Brain microvascular endothelial cell (primary cell): ENCODE data around the gene MEX3D.
"Not testable (repeated sequence)": the region's sequence is repeated elsewhere in the genome, so short reads cannot be mapped to it uniquely, and the experiment has no call there.

Experiments used
- DNase-seq: peaks from one replicate; pipeline ENCODE4 v3.0.0-alpha.2; 2020
- H3K27ac ChIP-seq: fragments of 250-450 bp; sonication (Bioruptor Pico); 2 replicates; pipeline ENCODE4 v1.5.1; 2020; ENCODE audit warnings: mild to moderate bottlenecking, moderate library complexity
- H3K27me3 ChIP-seq: fragments of 250-450 bp; sonication (Bioruptor Pico); replicated peaks from 2 replicates; pipeline ENCODE4 v1.5.1; 2020; ENCODE audit warnings: mild to moderate bottlenecking
- H3K36me3 ChIP-seq: fragments of 250-450 bp; sonication (Bioruptor Pico); replicated peaks from 2 replicates; pipeline ENCODE4 v1.5.1; 2020; ENCODE audit warnings: mild to moderate bottlenecking
- H3K4me3 ChIP-seq: 2 replicates; pipeline ENCODE4 v1.5.1; 2011; ENCODE audit warnings: low read depth, mild to moderate bottlenecking, control low read depth, low read length, moderate library complexity
- in situ Hi-C: cut with HindIII; loops from 2 replicates; pipeline ENCODE4 v1.10.0; 2017; ENCODE audit warnings: low sequenced_read_pairs, low pct_ligation_motif_present
- TF ChIP-seq, protein P1 (sequence below): IDR thresholded peaks from 2 replicates; pipeline ENCODE4 v1.5.1; 2011; ENCODE audit warnings: low read depth, mild to moderate bottlenecking, moderate library complexity, low read length, control low read depth, inconsistent platforms; ENCODE audit errors: missing control alignments

MEX3D gene

DNA sequence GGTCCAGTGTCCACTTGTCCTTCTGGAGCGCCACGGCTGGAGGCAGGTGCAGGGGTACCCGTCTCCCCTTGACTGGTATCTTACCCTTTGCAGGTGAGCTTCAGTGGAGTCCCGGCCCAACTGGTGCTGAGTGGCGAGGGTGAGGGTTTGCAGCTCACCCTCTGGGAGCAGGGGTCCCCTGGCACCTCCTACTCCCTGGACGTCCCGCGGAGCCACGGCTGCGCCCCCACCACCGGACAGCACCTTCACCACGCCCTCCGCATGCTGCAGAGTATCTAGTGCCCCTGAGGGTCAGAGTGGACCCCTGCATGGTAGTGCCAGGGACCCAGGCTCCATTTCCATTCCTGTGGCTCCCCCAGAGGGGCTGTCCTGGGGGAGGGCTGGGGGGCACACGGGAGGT is 33.2 kb downstream of the MEX3D start:
- no peaks in the 10 kb centered on the region for H3K27me3 ChIP-seq
- in situ Hi-C loops = no loop called here
- H3K27ac ChIP-seq = no peak overlapping the region
- DNase-seq = no peak
- TF ChIP-seq, protein P1, sequence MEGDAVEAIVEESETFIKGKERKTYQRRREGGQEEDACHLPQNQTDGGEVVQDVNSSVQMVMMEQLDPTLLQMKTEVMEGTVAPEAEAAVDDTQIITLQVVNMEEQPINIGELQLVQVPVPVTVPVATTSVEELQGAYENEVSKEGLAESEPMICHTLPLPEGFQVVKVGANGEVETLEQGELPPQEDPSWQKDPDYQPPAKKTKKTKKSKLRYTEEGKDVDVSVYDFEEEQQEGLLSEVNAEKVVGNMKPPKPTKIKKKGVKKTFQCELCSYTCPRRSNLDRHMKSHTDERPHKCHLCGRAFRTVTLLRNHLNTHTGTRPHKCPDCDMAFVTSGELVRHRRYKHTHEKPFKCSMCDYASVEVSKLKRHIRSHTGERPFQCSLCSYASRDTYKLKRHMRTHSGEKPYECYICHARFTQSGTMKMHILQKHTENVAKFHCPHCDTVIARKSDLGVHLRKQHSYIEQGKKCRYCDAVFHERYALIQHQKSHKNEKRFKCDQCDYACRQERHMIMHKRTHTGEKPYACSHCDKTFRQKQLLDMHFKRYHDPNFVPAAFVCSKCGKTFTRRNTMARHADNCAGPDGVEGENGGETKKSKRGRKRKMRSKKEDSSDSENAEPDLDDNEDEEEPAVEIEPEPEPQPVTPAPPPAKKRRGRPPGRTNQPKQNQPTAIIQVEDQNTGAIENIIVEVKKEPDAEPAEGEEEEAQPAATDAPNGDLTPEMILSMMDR = no peak
- H3K4me3 ChIP-seq = no peak overlapping the region
- H3K36me3 ChIP-seq = no peaks in the 10 kb centered on the region

DNA sequence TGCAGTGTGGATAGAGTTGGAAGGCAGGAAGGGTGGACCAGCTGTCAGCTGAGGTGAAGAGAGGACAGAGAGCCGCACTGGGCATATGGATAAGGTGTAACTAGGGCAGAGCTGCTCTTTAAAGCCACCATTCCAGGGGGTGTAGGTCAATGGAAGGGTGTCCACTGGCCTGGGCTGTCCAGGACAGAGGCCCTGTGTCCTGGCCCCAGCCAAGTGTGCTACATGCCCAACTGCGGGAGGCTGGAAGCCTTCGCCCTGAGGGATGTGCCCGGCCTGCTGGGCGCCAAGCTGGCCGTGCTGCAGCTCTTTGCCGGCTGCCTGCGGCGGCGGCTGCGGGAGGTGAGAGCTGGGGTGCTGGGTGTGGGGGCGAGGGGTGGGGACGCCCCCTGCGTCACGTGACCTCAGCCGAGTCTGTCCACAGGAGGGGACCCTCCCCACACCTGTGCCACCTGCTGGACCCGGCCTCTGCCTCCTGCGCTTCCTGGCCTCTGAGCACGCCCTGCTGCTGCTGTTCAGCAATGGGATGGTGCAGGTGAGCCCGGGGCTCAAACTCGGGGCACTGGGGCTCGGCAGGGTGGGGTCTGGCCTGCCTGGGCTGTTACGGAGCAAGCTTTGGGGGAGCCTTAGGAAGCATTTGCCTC is 34.5 kb downstream of the MEX3D start:
- Histone ChIP-seq H3K36me3 (no peaks in the 10 kb centered on the region), H3K27ac (no peak overlapping the region), H3K27me3 (no peaks in the 10 kb centered on the region), H3K4me3 (no peak overlapping the region)
- DNase-seq = no peak
- in situ Hi-C loops = no loop called here
- TF ChIP-seq, protein P1 = no peak

DNA sequence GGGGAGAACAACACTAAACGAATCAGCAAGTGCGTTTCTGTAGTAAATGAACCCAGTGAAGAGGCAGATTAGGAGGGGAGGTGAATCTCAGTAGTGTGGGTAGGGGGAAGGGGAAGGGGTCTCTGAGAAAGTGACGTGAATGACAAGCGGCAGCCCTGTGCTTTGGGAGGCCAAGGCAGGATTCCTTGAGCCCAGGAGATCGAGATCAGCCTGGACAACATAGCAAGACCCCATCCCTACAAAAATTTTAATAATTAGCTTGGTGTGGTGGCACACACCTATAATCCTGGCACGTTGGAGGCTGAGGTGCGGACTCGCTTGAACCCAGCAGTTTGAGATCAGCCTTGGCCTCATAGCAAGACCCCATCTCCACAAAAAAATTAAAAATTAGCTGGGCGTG is 36.1 kb downstream of the MEX3D start:
- Histone ChIP-seq H3K27ac (no peak overlapping the region), H3K36me3 (no peaks in the 10 kb centered on the region), H3K27me3 (no peaks in the 10 kb centered on the region), H3K4me3 (no peak overlapping the region)
- DNase-seq = no peak
- in situ Hi-C loops = no loop called here
- TF ChIP-seq, protein P1 = no peak

DNA sequence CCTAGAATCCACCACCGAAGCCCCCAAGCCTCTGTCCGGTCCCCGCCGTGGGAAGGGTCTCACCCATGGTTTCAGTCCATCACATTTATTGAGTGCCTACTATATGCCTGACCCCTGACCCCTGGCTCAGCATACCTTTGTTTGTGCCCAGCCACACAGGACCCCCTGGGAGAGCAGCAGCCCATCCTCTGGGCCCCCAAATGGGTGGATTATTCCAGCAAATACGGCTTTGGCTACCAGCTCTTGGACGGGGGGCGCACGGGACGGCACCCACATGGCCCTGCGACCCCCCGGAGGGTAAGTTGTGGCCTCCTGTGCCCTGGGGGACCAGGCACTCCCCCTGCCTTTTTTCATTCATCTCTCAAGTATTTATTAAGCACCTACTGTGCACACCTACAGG is 36.5 kb downstream of the MEX3D start:
- Histone ChIP-seq H3K27me3 (no peaks in the 10 kb centered on the region), H3K27ac (no peak overlapping the region), H3K36me3 (no peaks in the 10 kb centered on the region), H3K4me3 (no peak overlapping the region)
- DNase-seq = no peak
- TF ChIP-seq, protein P1 = no peak
- in situ Hi-C loops = no loop called here

DNA sequence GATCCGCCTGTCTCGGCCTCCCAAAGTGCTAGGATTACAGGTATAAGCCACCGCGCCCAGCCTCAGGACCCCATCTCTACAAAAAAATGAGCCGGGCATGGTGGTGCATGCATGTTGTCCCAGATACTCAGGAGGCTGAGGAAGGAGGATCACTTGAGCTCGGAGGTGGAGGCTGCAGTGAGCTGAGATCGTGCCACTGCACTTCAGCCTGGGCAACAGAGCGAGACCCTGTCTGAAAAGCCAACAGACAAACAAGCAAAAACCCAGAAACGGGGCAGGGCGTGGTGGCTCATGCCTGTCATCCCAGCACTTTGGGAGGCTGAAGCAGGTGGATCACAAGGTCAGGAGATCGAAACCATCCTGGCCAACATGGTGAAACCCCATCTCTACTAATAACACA is 37.3 kb downstream of the MEX3D start:
- in situ Hi-C loops, DNase-seq, H3K27ac ChIP-seq, H3K36me3 ChIP-seq, H3K4me3 ChIP-seq, H3K27me3 ChIP-seq: not testable (repeated sequence)

DNA sequence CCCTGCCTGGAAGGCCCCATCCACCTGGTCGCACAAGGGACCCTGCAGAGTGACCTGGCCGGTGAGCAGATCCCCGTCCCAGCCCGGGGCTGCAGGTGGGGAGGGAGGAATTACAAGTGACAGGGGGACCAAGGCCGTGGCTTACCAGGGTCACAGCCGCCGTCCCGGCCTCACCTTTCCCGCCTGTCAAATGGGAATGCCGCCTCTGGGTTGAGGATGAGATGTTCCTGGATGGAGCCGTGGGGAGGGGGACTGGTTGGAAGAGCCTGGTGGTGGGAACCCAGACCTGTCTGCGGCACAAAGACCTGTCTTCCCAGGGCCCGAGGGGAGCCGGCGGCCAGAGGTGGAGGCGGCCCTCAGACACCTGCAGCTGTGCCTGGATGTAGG is 38.7 kb downstream of the MEX3D start:
- DNase-seq = no peak
- Histone ChIP-seq H3K27me3 (peaks cover 13% of the 10 kb centered on the region), H3K4me3 (no peak overlapping the region), H3K27ac (no peak overlapping the region), H3K36me3 (no peaks in the 10 kb centered on the region)
- TF ChIP-seq, protein P1 = no peak
- in situ Hi-C loops = no loop called here
